ENCODE data around the gene TAOK3. TPM values are rescaled to one million over a fixed set of nuclear protein-coding genes. Genes with fewer than 3 reads are reported as not detected.

TAOK3 gene
- total and polyA plus RNA-seq, 2 of the 8 experiments (the other 6 are each of a cell fraction or from before 2014, with no cell fraction given): 5.2 to 9.3 TPM

DNA sequence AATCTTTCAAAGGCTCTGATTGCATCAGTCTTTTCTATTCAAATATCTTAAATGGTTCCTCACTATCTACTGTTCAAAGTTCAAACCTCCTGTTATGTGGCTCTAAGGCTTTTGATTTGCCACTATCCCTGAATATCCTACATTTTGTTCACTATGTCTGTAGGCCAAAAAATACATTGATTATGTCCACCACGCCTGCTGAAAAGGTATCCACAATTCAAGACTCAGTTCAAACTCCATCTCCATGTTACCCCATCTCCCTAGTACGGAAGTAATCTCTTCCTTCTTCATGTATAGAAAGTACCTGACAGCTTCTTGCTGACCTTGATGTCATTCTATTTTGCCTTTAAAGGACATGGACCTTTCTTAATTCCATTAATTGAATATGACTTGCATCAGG lies 24.8 kb downstream of the TAOK3 start (continued):
- TF ChIP-seq PHF8 (conservative IDR thresholded peaks at IDR 0.05; ENCODE audit: low read depth, low read length): no peak
- no peak for TF ChIP-seq SIRT6 (IDR thresholded peaks at IDR 0.05; ENCODE audit: low read length)
- TF ChIP-seq, protein P1, sequence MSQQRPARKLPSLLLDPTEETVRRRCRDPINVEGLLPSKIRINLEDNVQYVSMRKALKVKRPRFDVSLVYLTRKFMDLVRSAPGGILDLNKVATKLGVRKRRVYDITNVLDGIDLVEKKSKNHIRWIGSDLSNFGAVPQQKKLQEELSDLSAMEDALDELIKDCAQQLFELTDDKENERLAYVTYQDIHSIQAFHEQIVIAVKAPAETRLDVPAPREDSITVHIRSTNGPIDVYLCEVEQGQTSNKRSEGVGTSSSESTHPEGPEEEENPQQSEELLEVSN (IDR thresholded peaks at IDR 0.05): no peak
- TF ChIP-seq BCL11A (IDR thresholded peaks at IDR 0.05; ENCODE audit: low read depth in 2 of 2, low read length in 2 of 2): no peak
- no peak for TF ChIP-seq BACH1 (IDR thresholded peaks at IDR 0.05; ENCODE audit: low read length)
- no peak for TF ChIP-seq MAFK (IDR thresholded peaks at IDR 0.05; ENCODE audit: low read depth, low read length)
- no peak for TF ChIP-seq CHD1 (IDR thresholded peaks at IDR 0.05; ENCODE audit: low read depth, low read length)
